Stimulated activated CD4-positive, alpha-beta T cell treated with anti-CD3 and anti-CD28 coated beads, Interleukin-12 subunit alpha, Interleukin-12 subunit beta, amount 100 ng/mL, for 48 hours (primary cell): ENCODE measurements around the gene TMEM161B.
"Not testable (repeated sequence)": the region's sequence is repeated elsewhere in the genome, so short reads cannot be mapped to it uniquely, and the experiment has no call there.

Experiments
- DNase-seq, 3 donors: peaks; one replicate each; pipeline ENCODE4 v3.0.0-alpha.2; 2020; ENCODE audit warnings: low read depth in 2 of 3, low spot score in 1 of 3

Gene TMEM161B

DNA sequence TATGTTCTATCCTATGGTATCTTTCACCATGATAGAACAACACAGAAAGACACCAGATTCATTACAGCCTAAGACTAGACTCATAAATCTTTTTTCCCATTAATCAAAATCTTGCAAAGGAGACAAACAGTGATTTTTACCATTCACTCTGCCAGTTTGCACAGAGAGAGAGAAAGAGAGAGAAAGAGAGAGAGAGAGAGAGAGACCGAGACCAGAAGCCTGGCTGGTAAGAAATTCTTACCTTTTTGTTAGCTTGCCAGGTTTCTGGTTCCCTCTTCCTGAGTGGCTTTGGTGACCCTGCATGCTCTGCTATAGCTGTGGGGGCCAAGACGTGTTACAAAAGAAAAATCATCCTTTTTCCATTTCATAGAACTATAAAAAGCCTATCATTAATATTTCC is 18.6 kb downstream of the TMEM161B start:
- DNase-seq: no peak

- no peak for DNase-seq
Measured at GRCh38 chr5:88248743-88249540, 19.7 kb downstream of the TMEM161B start.

GRCh38 chr5:88248094-88248493 is 20.6 kb downstream of the TMEM161B start:
- DNase-seq: no peak

GRCh38 chr5:88245893-88246244 is 22.8 kb downstream of the TMEM161B start:
- no peak for DNase-seq

GRCh38 chr5:88245241-88245892 is 23.3 kb downstream of the TMEM161B start:
- no peak for DNase-seq

GRCh38 chr5:88244686-88245085 is 24.0 kb downstream of the TMEM161B start:
- no peak for DNase-seq

- not testable (repeated sequence) for DNase-seq
Measured at GRCh38 chr5:88243493-88243892, 25.2 kb downstream of the TMEM161B start.

DNA sequence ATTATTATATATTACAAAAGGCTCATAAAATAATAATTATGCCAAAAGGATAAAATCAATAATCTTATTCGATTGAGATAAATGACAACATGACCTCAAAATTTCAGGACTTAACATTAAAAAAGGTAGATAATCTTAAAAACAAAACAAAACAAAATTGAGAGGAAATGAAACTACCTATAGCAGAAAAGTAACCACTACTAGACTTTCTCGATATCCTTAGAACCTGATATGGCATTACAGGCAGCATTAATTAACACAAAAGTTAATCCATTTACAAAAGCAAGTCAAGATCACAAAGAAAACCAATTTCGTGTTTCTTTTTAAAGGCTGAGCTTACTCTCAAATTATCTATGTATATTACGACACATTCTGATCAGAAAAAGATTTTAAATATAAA is 29.9 kb downstream of the TMEM161B start:
- DNase-seq: no peak

DNA sequence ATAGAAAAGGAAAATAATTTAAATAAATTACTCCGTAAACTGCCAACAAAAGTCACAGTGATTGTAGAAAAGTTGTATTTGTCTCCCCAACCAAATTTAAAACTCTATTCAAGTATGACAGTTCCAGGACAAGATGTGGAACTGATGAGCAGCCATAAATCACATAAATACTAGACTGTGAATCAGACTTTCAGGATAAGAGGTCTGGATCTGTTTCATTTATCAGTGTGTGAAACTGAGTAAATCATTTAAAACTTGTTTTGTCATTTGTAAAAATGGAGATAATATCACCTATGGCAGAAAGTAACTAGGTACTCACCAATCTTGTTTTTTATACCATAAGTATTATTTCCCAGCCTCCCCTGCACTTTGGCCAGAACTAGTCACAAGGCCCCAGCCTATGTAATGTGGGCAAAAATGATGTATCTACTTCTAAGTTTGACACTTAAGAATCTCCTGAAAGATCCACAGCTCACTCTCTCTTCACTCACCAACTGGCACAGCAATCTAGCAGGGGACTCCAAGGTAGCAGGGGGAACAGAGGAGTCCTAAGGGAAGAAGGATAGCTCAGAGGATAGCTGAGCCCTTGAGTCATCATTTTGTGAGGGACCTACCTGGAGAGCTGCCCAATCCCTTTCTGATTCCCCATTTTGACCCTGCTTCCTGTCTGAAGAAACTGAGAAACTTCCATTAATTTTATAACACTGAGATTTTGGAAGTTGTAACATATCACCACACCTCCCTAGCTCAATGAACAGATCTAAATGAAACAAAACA is 31.6 kb downstream of the TMEM161B start:
- no peak for DNase-seq

DNA sequence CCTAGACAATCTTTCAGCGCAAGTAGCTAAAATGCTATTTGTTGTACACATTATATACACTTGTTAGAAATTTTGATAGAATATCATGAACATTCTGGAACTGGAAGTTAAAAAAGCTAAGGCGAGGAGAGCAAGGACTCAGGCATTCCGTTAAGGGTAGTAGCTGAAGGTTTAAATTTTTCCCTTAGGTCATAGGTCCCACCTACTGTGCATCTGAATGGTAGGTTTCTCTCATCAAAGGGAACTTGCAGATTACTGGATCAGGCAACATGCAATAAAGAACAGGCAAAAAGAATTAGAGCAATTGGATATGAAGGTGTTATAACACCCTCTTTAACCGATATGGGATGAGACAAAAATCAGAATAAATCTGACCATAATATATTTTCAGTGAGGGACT is 32.8 kb downstream of the TMEM161B start:
- DNase-seq: no peak

GRCh38 chr5:88235346-88235745 is 33.3 kb downstream of the TMEM161B start:
- no peak for DNase-seq

DNA sequence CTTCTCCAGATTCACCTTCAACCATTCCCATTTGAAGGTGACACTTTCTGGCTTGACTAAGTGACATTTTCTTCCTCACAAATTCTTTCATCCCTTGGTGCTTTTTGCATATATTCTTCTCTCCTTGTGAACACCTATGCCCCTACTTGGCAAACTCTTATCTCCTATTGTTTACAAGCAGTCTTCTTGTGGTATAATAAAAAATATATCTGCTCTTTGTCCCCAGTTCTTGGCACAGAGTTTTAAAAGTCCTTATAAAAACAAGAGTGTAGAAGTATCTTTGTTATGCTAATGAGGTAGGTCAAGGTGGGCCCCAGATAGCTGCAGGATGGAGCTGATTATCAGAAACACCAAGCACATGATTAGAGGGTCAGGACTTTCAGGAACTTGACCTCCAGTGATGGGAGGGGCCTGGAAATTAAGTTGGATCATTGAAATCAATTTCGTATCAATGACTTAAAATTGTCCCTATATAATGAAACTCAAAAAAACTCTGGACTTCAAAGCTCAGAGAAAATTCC is 38.0 kb downstream of the TMEM161B start:
- no peak for DNase-seq

- DNase-seq: no peak
Measured at GRCh38 chr5:88226881-88227450, 41.7 kb downstream of the TMEM161B start.

- DNase-seq: no peak
Measured at GRCh38 chr5:88214655-88215054, 54.0 kb downstream of the TMEM161B start.

GRCh38 chr5:88207575-88207974 is 61.1 kb downstream of the TMEM161B start:
- DNase-seq: no peak

DNA sequence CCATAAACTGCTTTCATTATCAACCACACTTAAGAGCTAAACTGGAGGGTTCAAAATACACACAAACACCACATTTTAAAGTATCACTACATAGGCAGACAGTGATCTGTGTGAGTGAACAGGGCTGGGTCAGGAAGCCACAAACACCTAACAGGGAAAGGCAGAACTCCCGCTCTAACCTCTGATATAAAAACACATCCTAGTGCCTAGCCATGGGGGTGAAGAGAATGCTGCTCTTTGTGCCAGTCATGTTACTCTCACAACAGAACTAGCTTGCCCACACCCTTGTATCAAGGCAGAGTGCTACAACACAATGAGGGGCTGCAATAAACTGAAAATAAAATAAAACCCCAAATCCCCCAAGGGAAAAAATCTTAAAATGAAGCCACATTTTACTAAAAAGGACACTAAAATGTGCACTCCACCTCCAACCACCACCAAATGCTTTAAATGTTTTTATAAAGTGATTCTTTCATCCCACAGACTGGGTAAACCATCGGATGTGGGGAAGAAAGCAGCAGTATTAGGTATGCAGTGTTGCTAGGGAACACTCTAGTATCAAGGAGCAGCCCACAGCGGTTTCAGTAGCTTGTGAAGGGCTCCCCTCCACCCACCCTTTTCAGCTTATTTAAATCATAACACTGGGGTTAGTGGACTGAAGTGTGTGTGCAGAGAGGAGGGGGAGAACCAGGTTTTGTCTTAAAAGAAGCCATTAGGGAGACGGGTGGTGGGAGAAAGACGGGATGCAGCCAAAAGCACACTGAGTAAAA is 64.5 kb downstream of the TMEM161B start:
- DNase-seq: peak in 2 of 3 donors; percentile 17 to 35

DNA sequence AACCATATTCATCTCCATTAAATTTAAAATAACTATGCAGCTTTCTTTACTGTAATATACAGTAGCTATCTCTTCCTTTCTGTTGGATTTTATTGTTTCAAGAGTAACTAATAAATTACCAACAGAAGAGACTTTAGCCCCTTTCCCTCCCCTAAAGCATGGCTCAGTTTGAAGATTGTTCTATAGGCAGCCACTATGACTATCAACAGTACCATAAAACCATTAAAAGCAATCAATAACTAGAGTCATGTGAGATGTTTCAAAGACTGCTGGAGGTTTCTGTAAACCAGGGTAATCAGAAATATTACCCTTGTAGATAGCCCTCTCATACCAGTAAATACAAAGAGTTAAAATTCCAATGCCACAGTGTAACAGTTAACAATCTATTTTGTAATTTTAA is 73.0 kb downstream of the TMEM161B start:
- DNase-seq: no peak

DNA sequence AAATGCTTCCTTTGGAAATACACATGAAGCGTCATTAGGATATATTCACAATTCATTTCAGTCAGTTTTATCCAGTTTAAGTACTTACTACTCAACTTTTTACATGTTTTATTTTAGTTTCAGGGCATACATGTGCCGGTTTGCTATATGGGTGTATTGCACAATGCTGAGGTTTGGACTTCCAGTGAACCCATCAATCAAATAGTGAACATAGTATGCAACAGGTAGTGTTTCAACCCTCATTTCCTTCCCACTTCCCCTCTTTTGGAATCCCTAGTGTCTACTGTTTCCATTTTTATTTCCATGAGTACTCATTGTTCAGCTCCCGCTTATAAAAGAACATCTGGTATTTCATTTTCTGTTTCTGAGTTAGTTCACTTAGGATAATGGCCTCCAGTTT is 74.7 kb downstream of the TMEM161B start:
- no peak for DNase-seq

- no peak for DNase-seq
Measured at GRCh38 chr5:88190106-88190834, 78.4 kb downstream of the TMEM161B start.

- DNase-seq: not testable (repeated sequence)
Measured at GRCh38 chr5:88189484-88189883, 79.2 kb downstream of the TMEM161B start.
